Renal cortical epithelial cell (primary cell): ENCODE results near the gene CELF1. TPM values are rescaled to one million over a fixed set of nuclear protein-coding genes. Genes with fewer than 3 reads are reported as not detected.
"Not testable (repeated sequence)": the region's sequence is repeated elsewhere in the genome, so short reads cannot be mapped to it uniquely, and the experiment has no call there.

ENCODE experiments used
- DNase-seq: peaks from one replicate; pipeline ENCODE4 v3.0.0-alpha.2; 2011; ENCODE audit warnings: low read depth
- total RNA-seq: library from RNA; depleted of rRNA; stranded (reverse); fragments of >200 nt; gene quantifications from 2 replicates; pipeline ENCODE4 v1.2.3, GENCODE V29; 2014

The CELF1 gene
- total RNA-seq, 1 donor from 2014 or later: 137 TPM

GRCh38 chr11:47538741-47539565 lies 14.0 kb downstream of the CELF1 start:
- DNase-seq: peak; percentile 92

GRCh38 chr11:47536915-47537314 lies 16.0 kb downstream of the CELF1 start:
- no peak for DNase-seq

- DNase-seq: no peak
These were observed 18.2 kb downstream of the CELF1 start for GRCh38 chr11:47534704-47535251.

GRCh38 chr11:47533690-47534151 lies 19.2 kb downstream of the CELF1 start:
- DNase-seq: no peak

GRCh38 chr11:47532597-47533213 lies 20.2 kb downstream of the CELF1 start:
- DNase-seq: no peak

GRCh38 chr11:47531666-47532065 lies 21.3 kb downstream of the CELF1 start:
- DNase-seq: no peak

- not testable (repeated sequence) for DNase-seq
These were observed 22.2 kb downstream of the CELF1 start for GRCh38 chr11:47530721-47531120.

GRCh38 chr11:47529951-47530350 lies 23.0 kb downstream of the CELF1 start:
- no peak for DNase-seq

GRCh38 chr11:47527186-47527585 lies 25.7 kb downstream of the CELF1 start:
- no peak for DNase-seq

- not testable (repeated sequence) for DNase-seq
These were observed 26.9 kb downstream of the CELF1 start for GRCh38 chr11:47526032-47526431.

- DNase-seq: no peak
These were observed 28.5 kb downstream of the CELF1 start for GRCh38 chr11:47524291-47524874.

- peak; percentile 92 for DNase-seq
These were observed 29.3 kb downstream of the CELF1 start for GRCh38 chr11:47523490-47524225.

GRCh38 chr11:47518212-47518964 lies 34.5 kb downstream of the CELF1 start:
- DNase-seq: no peak

- DNase-seq: no peak
These were observed 35.7 kb downstream of the CELF1 start for GRCh38 chr11:47516984-47517853.

GRCh38 chr11:47516155-47516554 lies 36.8 kb downstream of the CELF1 start:
- DNase-seq: no peak

- no peak for DNase-seq
These were observed 37.9 kb downstream of the CELF1 start for GRCh38 chr11:47514825-47515647.

GRCh38 chr11:47512701-47513100 lies 40.2 kb downstream of the CELF1 start:
- DNase-seq: no peak

- no peak for DNase-seq
These were observed 41.0 kb downstream of the CELF1 start for GRCh38 chr11:47511917-47512316.

GRCh38 chr11:47510209-47510608 lies 42.7 kb downstream of the CELF1 start:
- peak; percentile 59 for DNase-seq
